SK-N-MC (cell line): ENCODE results near the gene BACH2.

Source experiments
- DNase-seq: peaks from one replicate; pipeline ENCODE4 v3.0.0-alpha.2; 2011; ENCODE audit warnings: low read depth, low spot score
- H3K27ac ChIP-seq: fragments of 200-600 bp; sonication (generic); 2 replicates; pipeline ENCODE4 v1.5.1; 2016; ENCODE audit warnings: mixed run types
- H3K36me3 ChIP-seq: fragments of 200-600 bp; sonication (generic); 2 replicates; pipeline ENCODE4 v1.6.1; 2017; ENCODE audit warnings: antibody characterized with exemption, low read length, mixed read lengths; ENCODE audit not compliant: insufficient read depth
- H3K4me3 ChIP-seq: fragments of 200-600 bp; sonication (generic); 2 replicates; pipeline ENCODE4 v1.5.1; 2016
- H3K9ac ChIP-seq: fragments of 200-600 bp; sonication (generic); 2 replicates; pipeline ENCODE4 v1.8.0; 2017; ENCODE audit warnings: mixed run types, mixed read lengths; ENCODE audit not compliant: insufficient read length
- H3K9me3 ChIP-seq: fragments of 200-600 bp; sonication (generic); 2 replicates; pipeline ENCODE4 v1.6.1; 2017; ENCODE audit warnings: low read depth, mild to moderate bottlenecking, antibody characterized with exemption, low read length, moderate library complexity, mixed read lengths
- EZH2 ChIP-seq: fragments of 200-600 bp; sonication (generic); IDR thresholded peaks from one replicate; pipeline ENCODE4 v1.6.1; 2017; ENCODE audit warnings: antibody characterized with exemption
- FOXP2 ChIP-seq: optimal IDR thresholded peaks from 2 replicates; pipeline ENCODE3; 2011; ENCODE audit warnings: mild to moderate bottlenecking, moderate library complexity; ENCODE audit not compliant: insufficient read depth; ENCODE audit errors: extremely low read length, control extremely low read depth
- POLR2AphosphoS5 ChIP-seq: IDR thresholded peaks from 2 replicates; pipeline ENCODE4 v1.6.1; 2012; ENCODE audit warnings: mild to moderate bottlenecking, low read depth, low read length, borderline replicate concordance

Gene BACH2

GRCh38 chr6:90159452-90159851 is 137.2 kb downstream of the BACH2 start:
- TF ChIP-seq POLR2AphosphoS5 (no peak), EZH2 (no peak), FOXP2 (no peak)
- DNase-seq: no peak
- no peak overlapping the region for H3K27ac ChIP-seq

GRCh38 chr6:90158936-90159335 is 137.7 kb downstream of the BACH2 start:
- Histone ChIP-seq H3K27ac (no peak overlapping the region), H3K9me3 (no peaks in the 10 kb centered on the region), H3K9ac (no peak overlapping the region), H3K36me3 (no peaks in the 10 kb centered on the region), H3K4me3 (no peak overlapping the region)
- DNase-seq: no peak
- TF ChIP-seq EZH2 (no peak), POLR2AphosphoS5 (no peak), FOXP2 (no peak)

More at GRCh38 chr6:90159452-90159851, 137.2 kb downstream of the BACH2 start:
- H3K9ac ChIP-seq: no peak overlapping the region
- H3K4me3 ChIP-seq: no peak overlapping the region
- H3K9me3 ChIP-seq: no peaks in the 10 kb centered on the region
- H3K36me3 ChIP-seq: no peaks in the 10 kb centered on the region

- no peak overlapping the region for H3K27ac ChIP-seq
- H3K9ac ChIP-seq: no peak overlapping the region
- no peak overlapping the region for H3K4me3 ChIP-seq
- DNase-seq: no peak
- TF ChIP-seq EZH2 (no peak), POLR2AphosphoS5 (no peak), FOXP2 (no peak)
- no peaks in the 10 kb centered on the region for H3K36me3 ChIP-seq
- H3K9me3 ChIP-seq: no peaks in the 10 kb centered on the region
Measured at GRCh38 chr6:90157441-90157840, 139.2 kb downstream of the BACH2 start.

- DNase-seq: no peak
- Histone ChIP-seq H3K36me3 (no peaks in the 10 kb centered on the region), H3K9me3 (no peaks in the 10 kb centered on the region), H3K9ac (no peak overlapping the region), H3K27ac (no peak overlapping the region), H3K4me3 (no peak overlapping the region)
- TF ChIP-seq EZH2 (no peak), POLR2AphosphoS5 (no peak), FOXP2 (no peak)
Measured at GRCh38 chr6:90156861-90157260, 139.8 kb downstream of the BACH2 start.

- H3K9me3 ChIP-seq: no peaks in the 10 kb centered on the region
- no peak for DNase-seq
- H3K36me3 ChIP-seq: no peaks in the 10 kb centered on the region
- H3K9ac ChIP-seq: no peak overlapping the region
- no peak overlapping the region for H3K4me3 ChIP-seq
- TF ChIP-seq EZH2 (no peak), POLR2AphosphoS5 (no peak), FOXP2 (no peak)
- no peak overlapping the region for H3K27ac ChIP-seq
Measured at GRCh38 chr6:90154755-90155470, 141.7 kb downstream of the BACH2 start.

GRCh38 chr6:90151576-90152422 is 144.8 kb downstream of the BACH2 start:
- no peak overlapping the region for H3K27ac ChIP-seq
- DNase-seq: no peak
- no peak for TF ChIP-seq POLR2AphosphoS5
- TF ChIP-seq FOXP2: no peak
- no peak for TF ChIP-seq EZH2
- no peak overlapping the region for H3K4me3 ChIP-seq
- H3K9me3 ChIP-seq: no peaks in the 10 kb centered on the region
- H3K36me3 ChIP-seq: no peaks in the 10 kb centered on the region
- H3K9ac ChIP-seq: no peak overlapping the region

GRCh38 chr6:90149280-90149679 is 147.4 kb downstream of the BACH2 start:
- no peaks in the 10 kb centered on the region for H3K9me3 ChIP-seq
- no peak for DNase-seq
- H3K36me3 ChIP-seq: no peaks in the 10 kb centered on the region
- H3K4me3 ChIP-seq: no peak overlapping the region
- no peak overlapping the region for H3K27ac ChIP-seq
- H3K9ac ChIP-seq: no peak overlapping the region
- TF ChIP-seq POLR2AphosphoS5 (no peak), EZH2 (no peak), FOXP2 (no peak)

GRCh38 chr6:90148867-90149266 is 147.8 kb downstream of the BACH2 start:
- Histone ChIP-seq H3K36me3 (no peaks in the 10 kb centered on the region), H3K9me3 (no peaks in the 10 kb centered on the region), H3K27ac (no peak overlapping the region), H3K4me3 (no peak overlapping the region), H3K9ac (no peak overlapping the region)
- TF ChIP-seq EZH2 (no peak), FOXP2 (no peak), POLR2AphosphoS5 (no peak)
- no peak for DNase-seq
